Esophagus muscularis mucosa (tissue), 4 donors: ENCODE measurements around the gene LRRIQ1. TPM values are rescaled to one million over a fixed set of nuclear protein-coding genes. Genes with fewer than 3 reads are reported as not detected.
"Not testable (repeated sequence)": the region's sequence is repeated elsewhere in the genome, so short reads cannot be mapped to it uniquely, and the experiment has no call there.

Experiments
- DNase-seq: peaks from one replicate; pipeline ENCODE4 v3.0.0-alpha.2; 2017; ENCODE audit errors: extremely low spot score
- H3K27ac ChIP-seq, 4 donors: fragments of 200-600 bp; sonication (generic); replicated peaks in 1 of 4; 1 replicate in 3 of 4; 2 replicates in 1 of 4; pipeline ENCODE4 v1.5.1; 2016 to 2019; ENCODE audit warnings: mild to moderate bottlenecking in 1 of 4
- H3K27me3 ChIP-seq, 4 donors: fragments of 200-600 bp; sonication (generic); one replicate each; pipeline versions ENCODE4 v1.5.1 to v1.6.0; 2016 to 2019
- H3K36me3 ChIP-seq, 4 donors: fragments of 200-600 bp; sonication (generic); one replicate each; pipeline ENCODE4 v1.5.1; 2016 to 2019
- H3K4me1 ChIP-seq, 4 donors: fragments of 200-600 bp; sonication (generic); one replicate each; pipeline ENCODE4 v1.5.1; 2016 to 2019
- H3K4me3 ChIP-seq, 4 donors: fragments of 200-600 bp; sonication (generic); 1 replicate in 2 of 4; 2 replicates in 2 of 4; pipeline ENCODE4 v1.5.1; 2016 to 2019; ENCODE audit warnings: mild to moderate bottlenecking in 4 of 4, moderate library complexity in 1 of 4
- H3K9me3 ChIP-seq, 4 donors: fragments of 200-600 bp; sonication (generic); 1 replicate in 3 of 4; 2 replicates in 1 of 4; pipeline ENCODE4 v1.5.1; 2016 to 2019
- EP300 ChIP-seq: sonication (generic); formaldehyde crosslinking; IDR thresholded peaks from one replicate; pipeline ENCODE4 v1.6.1; 2017; ENCODE audit warnings: antibody characterized with exemption
- POLR2A ChIP-seq: fragments of 450-650 bp; IDR thresholded peaks from one replicate; pipeline ENCODE4 v1.6.1; 2017; ENCODE audit warnings: antibody characterized with exemption, moderate library complexity, mild to moderate bottlenecking, low read depth
- POLR2AphosphoS5 ChIP-seq, 2 donors: sonication (generic); formaldehyde crosslinking; IDR thresholded peaks; one replicate each; pipeline ENCODE4 v1.6.1; 2017; ENCODE audit warnings: antibody characterized with exemption in 2 of 2
- WGBS: methylation state at CpG from one replicate; pipeline ENCODE4 v1.1.5; 2018; 5-methylcytosine and 5-hydroxymethylcytosine counted together
- intact Hi-C: fragments of 100-400 bp; cut with DNase I; formaldehyde crosslinking; loops from one replicate; pipeline ENCODE4 v1.15.1; 2023
- total RNA-seq, 4 donors: library from RNA; depleted of rRNA; stranded (reverse); fragments of >200 nt; gene quantifications; one replicate each; pipeline versions ENCODE4 v1.1.0 to v1.2.1, GENCODE V29; 2016
- TF ChIP-seq, protein P1 (sequence below), 3 experiments: fragments of 200-600 bp in 2 of 3; fragments of 450-650 bp in 1 of 3; sonication (generic) in 2 of 3; IDR thresholded peaks; one replicate each; pipeline ENCODE4 v1.5.1; 2017 to 2019; ENCODE audit warnings: antibody characterized with exemption in 3 of 3, mild to moderate bottlenecking in 2 of 3, moderate library complexity in 1 of 3

The LRRIQ1 gene
- total RNA-seq, 4 donors from 2014 or later, result 0.13 to 0.42 (median 0.23) TPM

DNA sequence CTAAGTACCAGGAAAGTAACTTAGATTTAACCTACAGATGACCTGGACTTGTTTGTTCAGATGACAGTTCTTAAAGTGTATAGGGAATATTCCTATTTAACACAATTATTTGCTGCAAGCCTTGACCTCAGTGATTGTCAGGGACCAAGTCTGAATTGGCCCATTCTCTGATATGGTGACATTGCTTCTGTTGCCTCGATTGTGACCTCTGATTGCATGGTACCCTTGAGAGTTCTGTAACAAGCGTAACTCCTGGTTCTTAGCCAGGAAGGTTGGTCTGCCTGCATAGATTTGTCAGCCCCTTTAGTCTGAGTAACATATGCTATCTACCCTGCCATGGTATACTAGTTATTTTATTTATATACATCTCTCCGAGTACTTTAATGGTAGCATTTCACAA is 150.1 kb downstream of the LRRIQ1 start:
- 83% methylated on average over 3 of the region's 3 CpGs for WGBS
- TF ChIP-seq, protein P1, sequence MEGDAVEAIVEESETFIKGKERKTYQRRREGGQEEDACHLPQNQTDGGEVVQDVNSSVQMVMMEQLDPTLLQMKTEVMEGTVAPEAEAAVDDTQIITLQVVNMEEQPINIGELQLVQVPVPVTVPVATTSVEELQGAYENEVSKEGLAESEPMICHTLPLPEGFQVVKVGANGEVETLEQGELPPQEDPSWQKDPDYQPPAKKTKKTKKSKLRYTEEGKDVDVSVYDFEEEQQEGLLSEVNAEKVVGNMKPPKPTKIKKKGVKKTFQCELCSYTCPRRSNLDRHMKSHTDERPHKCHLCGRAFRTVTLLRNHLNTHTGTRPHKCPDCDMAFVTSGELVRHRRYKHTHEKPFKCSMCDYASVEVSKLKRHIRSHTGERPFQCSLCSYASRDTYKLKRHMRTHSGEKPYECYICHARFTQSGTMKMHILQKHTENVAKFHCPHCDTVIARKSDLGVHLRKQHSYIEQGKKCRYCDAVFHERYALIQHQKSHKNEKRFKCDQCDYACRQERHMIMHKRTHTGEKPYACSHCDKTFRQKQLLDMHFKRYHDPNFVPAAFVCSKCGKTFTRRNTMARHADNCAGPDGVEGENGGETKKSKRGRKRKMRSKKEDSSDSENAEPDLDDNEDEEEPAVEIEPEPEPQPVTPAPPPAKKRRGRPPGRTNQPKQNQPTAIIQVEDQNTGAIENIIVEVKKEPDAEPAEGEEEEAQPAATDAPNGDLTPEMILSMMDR (IDR thresholded peaks at IDR 0.05), result no peak
- TF ChIP-seq POLR2AphosphoS5 (IDR thresholded peaks at IDR 0.05) (no peak), EP300 (no peak), POLR2A (no peak)

DNA sequence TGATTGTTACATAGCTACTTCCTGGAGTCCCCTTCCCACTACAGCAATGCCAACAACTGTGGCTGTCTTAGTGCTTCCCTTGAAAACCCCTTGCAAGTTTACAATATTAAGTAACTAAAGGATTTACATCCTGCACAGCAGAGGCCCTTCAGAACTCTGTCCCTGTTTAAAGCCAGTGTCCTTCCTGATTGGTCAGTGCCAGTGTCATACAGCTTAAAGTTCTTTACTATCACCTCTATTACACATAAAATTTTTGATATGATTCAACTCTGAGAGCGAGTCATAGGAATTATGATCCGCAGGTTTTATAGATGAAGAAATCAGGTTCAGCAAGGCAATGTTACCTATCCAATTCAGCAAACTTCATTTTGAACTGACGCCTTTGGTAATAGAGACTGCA is 152.5 kb downstream of the LRRIQ1 start:
- no peaks in the 10 kb centered on the region for H3K27me3 ChIP-seq
- H3K27ac ChIP-seq, result no peak overlapping the region
- DNase-seq, result no peak
- H3K9me3 ChIP-seq, result no peaks in the 10 kb centered on the region
- H3K36me3 ChIP-seq, result no peaks in the 10 kb centered on the region
- intact Hi-C loops, result no loop called here
- 97% methylated on average over 3 of the region's 3 CpGs for WGBS
- H3K4me3 ChIP-seq, result no peak overlapping the region
- TF ChIP-seq POLR2AphosphoS5 (IDR thresholded peaks at IDR 0.05), result no peak
- TF ChIP-seq, protein P1 (IDR thresholded peaks at IDR 0.05), result no peak
- TF ChIP-seq EP300, result no peak
- TF ChIP-seq POLR2A, result no peak
- H3K4me1 ChIP-seq, result no peaks in the 10 kb centered on the region

More for the DNA sequence above, 150.1 kb downstream of the LRRIQ1 start:
- no peaks in the 10 kb centered on the region for H3K27me3 ChIP-seq
- no peak for DNase-seq
- intact Hi-C loops, result no loop called here
- H3K4me3 ChIP-seq, result no peak overlapping the region
- no peaks in the 10 kb centered on the region for H3K36me3 ChIP-seq
- no peak overlapping the region for H3K27ac ChIP-seq
- H3K4me1 ChIP-seq, result no peaks in the 10 kb centered on the region
- no peaks in the 10 kb centered on the region for H3K9me3 ChIP-seq

DNA sequence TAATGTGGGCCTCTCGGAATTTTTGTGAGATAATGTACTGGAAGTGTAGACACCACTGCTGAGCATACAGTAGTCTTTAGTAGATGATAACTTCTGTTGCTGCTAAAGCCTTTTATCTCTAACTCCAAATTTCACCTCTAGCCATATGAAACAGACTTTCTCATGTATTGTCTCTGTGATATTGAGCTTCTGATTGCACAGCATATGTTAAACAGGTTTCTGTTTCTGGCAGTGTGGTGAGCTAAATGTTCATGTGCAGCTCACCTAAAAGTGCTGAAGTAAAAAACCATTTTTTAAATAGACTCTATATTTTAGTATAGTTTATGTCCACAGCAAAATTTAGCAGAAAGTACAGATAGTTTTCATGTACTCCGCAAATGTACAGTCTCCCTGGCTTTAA is 154.6 kb downstream of the LRRIQ1 start:
- Histone ChIP-seq H3K27ac (no peak overlapping the region), H3K4me1 (no peaks in the 10 kb centered on the region), H3K9me3 (no peaks in the 10 kb centered on the region), H3K27me3 (no peaks in the 10 kb centered on the region), H3K36me3 (no peaks in the 10 kb centered on the region), H3K4me3 (no peak overlapping the region)
- DNase-seq, result no peak
- no peak for TF ChIP-seq EP300
- TF ChIP-seq, protein P1 (IDR thresholded peaks at IDR 0.05), result no peak
- no peak for TF ChIP-seq POLR2A
- no peak for TF ChIP-seq POLR2AphosphoS5 (IDR thresholded peaks at IDR 0.05)
- 88% methylated on average over 2 of the region's 2 CpGs for WGBS
- intact Hi-C loops, result no loop called here

DNA sequence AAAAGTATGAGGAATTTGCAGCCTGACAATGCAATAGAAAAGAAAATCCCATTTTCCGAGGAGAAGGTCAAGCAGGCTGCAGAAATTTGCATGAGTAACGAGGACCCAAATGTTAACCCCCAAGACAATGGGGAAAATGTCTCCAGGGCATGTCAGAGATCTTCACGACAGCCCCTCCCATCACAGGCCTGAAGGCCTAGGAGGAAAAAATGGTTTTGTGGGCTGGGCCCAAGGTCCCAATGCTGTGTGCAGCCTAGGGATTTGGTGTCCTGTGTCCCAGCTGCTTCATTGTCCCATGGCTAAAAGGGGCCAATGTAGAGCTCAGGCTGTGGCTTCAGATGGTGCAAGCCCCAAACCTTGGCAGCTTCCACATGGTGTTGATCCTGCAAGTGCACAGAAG is 167.7 kb downstream of the LRRIQ1 start:
- WGBS, result 80% methylated on average over 3 of the region's 3 CpGs
- H3K9me3 ChIP-seq, DNase-seq, intact Hi-C loops, H3K4me1 ChIP-seq, H3K36me3 ChIP-seq, H3K4me3 ChIP-seq, H3K27ac ChIP-seq, H3K27me3 ChIP-seq: not testable (repeated sequence)

DNA sequence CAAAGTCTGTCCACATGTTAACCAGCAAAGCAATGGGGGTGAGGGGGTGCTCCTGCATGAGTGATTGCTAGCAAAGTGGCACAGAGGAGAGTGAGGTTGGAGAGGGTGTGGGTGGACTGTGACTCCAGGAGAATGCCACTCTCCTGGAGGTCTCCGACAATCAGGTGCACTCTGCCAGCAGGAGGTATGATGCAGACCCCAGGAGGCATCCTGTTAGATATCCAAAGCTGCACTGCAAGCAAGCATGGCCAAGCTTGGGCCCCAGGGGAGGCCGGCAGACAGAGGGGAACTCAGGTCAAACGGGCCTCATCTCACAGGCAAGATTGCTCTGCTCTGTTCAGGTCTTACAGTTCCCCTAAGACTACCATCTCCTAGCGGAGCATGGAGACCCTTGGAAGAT is 170.4 kb downstream of the LRRIQ1 start:
- Histone ChIP-seq H3K27me3 (no peaks in the 10 kb centered on the region), H3K4me3 (no peak overlapping the region), H3K4me1 (no peaks in the 10 kb centered on the region), H3K9me3 (no peaks in the 10 kb centered on the region), H3K27ac (no peak overlapping the region), H3K36me3 (no peaks in the 10 kb centered on the region)
- 82% methylated on average over 4 of the region's 4 CpGs for WGBS
- intact Hi-C loops, result no loop called here
- TF ChIP-seq POLR2A (no peak), EP300 (no peak), POLR2AphosphoS5 (IDR thresholded peaks at IDR 0.05) (no peak)
- TF ChIP-seq, protein P1 (IDR thresholded peaks at IDR 0.05), result no peak
- no peak for DNase-seq

DNA sequence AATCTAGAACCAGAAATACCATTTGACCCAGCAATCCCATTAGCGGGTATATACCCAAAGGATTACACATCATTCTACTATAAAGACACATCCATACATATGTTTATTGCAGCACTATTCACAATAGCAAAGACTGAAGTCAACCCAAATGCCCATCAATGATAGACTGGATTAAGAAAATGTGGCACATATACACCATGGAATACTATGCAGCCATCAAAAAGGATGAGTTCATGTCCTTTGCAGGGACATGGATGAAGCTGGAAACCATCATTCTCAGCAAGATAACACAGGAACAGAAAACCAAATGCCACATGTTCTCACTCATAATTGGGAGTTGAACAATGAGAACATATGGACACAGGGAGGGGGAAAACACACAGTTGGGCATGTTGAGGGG is 188.2 kb downstream of the LRRIQ1 start:
- H3K27me3 ChIP-seq, H3K36me3 ChIP-seq, intact Hi-C loops, H3K4me1 ChIP-seq, DNase-seq, H3K4me3 ChIP-seq, H3K27ac ChIP-seq, H3K9me3 ChIP-seq: not testable (repeated sequence)
- WGBS, result 92% methylated on average over 1 of the region's 1 CpG
